ENCODE data around the gene PREX1. TPM values are rescaled to one million over a fixed set of nuclear protein-coding genes. Genes with fewer than 3 reads are reported as not detected.
A peak's percentile ranks its signal among the peaks of the same experiment; 100 is the strongest.

Gene PREX1
- total and polyA plus RNA-seq, 3 donors from 2014 or later = 18.0 to 36.5 (median 27.1) TPM

DNA sequence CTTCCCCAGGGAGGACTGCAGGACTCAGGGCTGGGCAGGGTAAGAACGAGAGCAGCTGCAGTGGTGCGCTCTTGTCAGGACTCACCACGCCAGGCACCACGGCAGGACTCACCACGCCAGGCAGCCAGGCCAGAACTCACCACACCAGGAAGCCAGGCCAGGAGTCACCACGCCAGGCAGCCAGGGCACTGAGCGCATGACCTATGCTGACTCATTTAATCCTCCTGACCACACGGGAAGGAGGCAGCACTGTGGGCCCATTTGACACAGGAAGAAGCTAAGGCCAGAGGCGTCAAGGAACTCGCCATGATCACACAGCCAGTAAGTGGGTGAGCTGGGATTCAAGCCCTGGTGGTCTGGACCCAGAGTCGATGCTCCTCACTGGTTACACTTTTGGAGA is 189.3 kb downstream of the PREX1 start:
- H3K4me1 ChIP-seq = no peaks in the 10 kb centered on the region
- no peaks in the 10 kb centered on the region for H3K36me3 ChIP-seq (ENCODE audit: low read depth, missing control alignments)
- 88 to 93% methylated on average over 10 to 11 of the region's 11 CpGs for WGBS, 2 donors
- no peak overlapping the region for H3K4me3 ChIP-seq
- intact Hi-C loops (cut with DNase I; ENCODE audit: low total_unique reads) = no loop called here
- TF ChIP-seq CTCF (IDR thresholded peaks at IDR 0.05) (no peak), POLR2A (IDR thresholded peaks at IDR 0.05) (no peak)
- no peaks in the 10 kb centered on the region for H3K9me3 ChIP-seq
- H3K27ac ChIP-seq = no peak overlapping the region
- H3K27me3 ChIP-seq = no peaks in the 10 kb centered on the region
- no peak for DNase-seq

DNA sequence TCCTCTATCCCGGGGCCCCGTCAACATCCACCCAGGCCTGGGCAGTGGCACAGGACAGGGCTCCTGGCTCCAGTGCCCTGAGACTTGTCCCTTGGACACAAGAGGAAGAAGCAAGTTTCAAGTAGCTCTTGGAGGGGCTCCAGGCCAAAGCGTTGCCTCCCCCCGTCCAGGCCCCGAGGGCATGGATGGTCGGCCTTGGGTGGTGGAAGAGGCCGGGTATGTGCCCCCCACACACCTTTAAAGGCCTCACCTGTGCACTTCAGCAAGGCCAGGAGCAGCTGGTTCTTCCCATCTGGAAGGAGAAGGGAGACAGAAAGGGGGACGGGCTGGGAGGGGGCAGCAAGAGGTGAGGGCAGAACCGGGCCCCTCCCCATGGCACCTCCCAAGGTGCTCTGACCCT is 190.3 kb downstream of the PREX1 start:
- no peak for DNase-seq
- H3K4me3 ChIP-seq = no peak overlapping the region
- 86 to 95% methylated on average over 2 to 9 of the region's 9 CpGs for WGBS, 2 donors
- intact Hi-C loops (cut with DNase I; ENCODE audit: low total_unique reads) = no loop called here
- H3K27me3 ChIP-seq = no peaks in the 10 kb centered on the region
- no peaks in the 10 kb centered on the region for H3K9me3 ChIP-seq
- H3K36me3 ChIP-seq (ENCODE audit: low read depth, missing control alignments) = no peaks in the 10 kb centered on the region
- H3K4me1 ChIP-seq = no peaks in the 10 kb centered on the region
- no peak for TF ChIP-seq POLR2A (IDR thresholded peaks at IDR 0.05)
- H3K27ac ChIP-seq = no peak overlapping the region

DNA sequence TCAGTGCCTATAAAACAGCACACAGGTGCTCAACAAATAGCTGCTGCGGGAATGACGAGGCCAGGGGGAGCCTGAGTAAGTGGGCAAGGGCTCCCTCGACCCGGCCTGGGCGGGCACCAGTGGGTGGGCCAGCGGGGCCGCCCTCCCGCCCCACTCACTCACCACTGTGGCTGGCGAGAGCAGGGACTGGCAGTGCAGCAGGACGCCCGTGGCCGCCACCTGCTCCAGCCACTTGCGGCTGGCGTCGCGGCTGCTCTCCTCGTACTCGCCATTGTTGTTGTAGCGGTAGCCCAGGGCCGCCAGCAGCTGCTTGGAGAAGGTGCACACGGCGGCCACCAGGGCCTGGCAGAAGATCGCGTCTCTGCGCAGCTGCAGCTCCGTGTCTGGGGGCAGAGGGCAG is 191.5 kb downstream of the PREX1 start:
- no peak for DNase-seq
- no peaks in the 10 kb centered on the region for H3K27me3 ChIP-seq
- TF ChIP-seq CTCF (IDR thresholded peaks at IDR 0.05) = no peak
- TF ChIP-seq POLR2A (IDR thresholded peaks at IDR 0.05) = no peak
- no peak overlapping the region for H3K27ac ChIP-seq
- H3K4me1 ChIP-seq = no peaks in the 10 kb centered on the region
- intact Hi-C loops (cut with DNase I; ENCODE audit: low total_unique reads) = no loop called here
- WGBS, 2 donors = 91 to 94% methylated on average over 6 to 26 of the region's 26 CpGs
- H3K4me3 ChIP-seq = no peak overlapping the region
- H3K9me3 ChIP-seq = no peaks in the 10 kb centered on the region
- no peaks in the 10 kb centered on the region for H3K36me3 ChIP-seq (ENCODE audit: low read depth, missing control alignments)

DNA sequence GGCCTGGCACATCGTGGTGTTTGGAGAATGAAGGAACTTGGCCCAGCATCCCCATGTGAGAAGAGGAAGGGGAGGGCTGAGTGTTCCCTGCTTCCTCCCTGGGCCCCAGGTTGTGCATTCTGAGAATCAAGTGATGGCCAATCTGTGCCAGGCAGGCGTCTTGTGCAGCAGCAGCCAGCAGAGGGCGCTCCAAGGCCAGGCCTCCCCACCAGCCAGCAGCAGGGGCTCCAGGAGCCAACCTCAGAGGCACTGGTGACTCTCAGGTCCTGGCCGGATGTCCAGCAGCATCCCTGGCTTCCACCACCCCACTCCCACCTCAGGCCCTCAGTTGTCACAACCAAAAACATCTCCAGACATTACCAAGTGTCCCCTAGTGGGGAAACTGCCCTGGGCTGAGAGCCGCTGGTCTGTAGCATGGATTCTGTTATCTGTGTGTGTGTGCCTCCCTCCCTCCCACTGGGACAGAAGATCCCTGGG is 192.0 kb downstream of the PREX1 start:
- H3K36me3 ChIP-seq (ENCODE audit: low read depth, missing control alignments) = no peaks in the 10 kb centered on the region

DNA sequence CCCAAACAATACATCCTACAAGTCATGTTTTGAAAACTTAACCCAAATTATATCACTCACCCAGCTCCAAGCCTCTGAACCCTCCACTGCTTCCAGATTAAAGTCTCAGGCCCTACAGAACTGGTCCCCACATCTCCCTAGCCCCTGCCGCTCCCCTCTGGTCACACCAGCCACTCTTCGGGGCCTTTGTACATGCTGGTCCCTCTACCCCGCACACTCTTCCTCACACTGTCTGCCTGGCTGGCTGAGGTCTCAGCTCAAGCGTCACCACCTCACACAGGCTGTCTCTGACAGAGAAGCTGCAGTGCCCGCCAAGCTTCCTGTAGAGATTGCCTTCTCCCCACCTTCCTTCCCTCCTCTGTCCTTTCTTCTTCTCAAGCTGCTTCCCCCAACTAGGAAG is 192.4 kb downstream of the PREX1 start:
- H3K36me3 ChIP-seq (ENCODE audit: low read depth, missing control alignments) = no peaks in the 10 kb centered on the region

More for the DNA sequence above, 192.0 kb downstream of the PREX1 start:
- WGBS, 2 donors = 39 to 40% methylated on average over 5 of the region's 5 CpGs
- Histone ChIP-seq H3K4me3 (no peak overlapping the region), H3K27me3 (no peaks in the 10 kb centered on the region), H3K4me1 (no peaks in the 10 kb centered on the region), H3K27ac (no peak overlapping the region), H3K9me3 (no peaks in the 10 kb centered on the region)
- no peak for TF ChIP-seq POLR2A (IDR thresholded peaks at IDR 0.05)
- TF ChIP-seq CTCF (IDR thresholded peaks at IDR 0.05) = peak; percentile 41 to 71 (median 69)
- intact Hi-C loops (cut with DNase I; ENCODE audit: low total_unique reads) = no loop called here
- DNase-seq = peak; percentile 77

More for the DNA sequence above, 192.4 kb downstream of the PREX1 start:
- intact Hi-C loops (cut with DNase I; ENCODE audit: low total_unique reads) = no loop called here
- no peaks in the 10 kb centered on the region for H3K4me1 ChIP-seq
- TF ChIP-seq CTCF (IDR thresholded peaks at IDR 0.05) (no peak), POLR2A (IDR thresholded peaks at IDR 0.05) (no peak)
- no peak for DNase-seq
- H3K27ac ChIP-seq = no peak overlapping the region
- no peaks in the 10 kb centered on the region for H3K27me3 ChIP-seq
- H3K9me3 ChIP-seq = no peaks in the 10 kb centered on the region
- 96 to 97% methylated on average over 5 of the region's 5 CpGs for WGBS, 2 donors
- no peak overlapping the region for H3K4me3 ChIP-seq
